Smooth muscle cell (in vitro differentiated cells): ENCODE results near the gene LSM8. TPM values are rescaled to one million over a fixed set of nuclear protein-coding genes. Genes with fewer than 3 reads are reported as not detected.
"Not testable (repeated sequence)": the region's sequence is repeated elsewhere in the genome, so short reads cannot be mapped to it uniquely, and the experiment has no call there.

Experiments used
- DNase-seq: peaks from one replicate; lab custom pipeline; 2025; ENCODE audit not compliant: unreplicated experiment; lab: John Stamatoyannopoulos, UW
- H2AFZ ChIP-seq: fragments of 200-600 bp; sonication (generic); 2 replicates; pipeline ENCODE4 v1.6.0; 2016; ENCODE audit warnings: antibody characterized with exemption, low read depth, mild to moderate bottlenecking
- H3F3A ChIP-seq: fragments of 200-600 bp; sonication (generic); 2 replicates; pipeline ENCODE4 v1.6.0; 2017; ENCODE audit warnings: antibody characterized with exemption, low read depth
- H3K27ac ChIP-seq: fragments of 200-600 bp; sonication (generic); 2 replicates; pipeline ENCODE4 v1.5.1; 2016; ENCODE audit warnings: low read depth, mild to moderate bottlenecking
- H3K27me3 ChIP-seq: fragments of 200-600 bp; sonication (generic); 2 replicates; pipeline ENCODE4 v1.6.1; 2016; ENCODE audit warnings: low read depth, mild to moderate bottlenecking
- H3K36me3 ChIP-seq: fragments of 200-600 bp; sonication (generic); 2 replicates; pipeline ENCODE4 v1.5.1; 2016; ENCODE audit warnings: low read depth
- H3K4me1 ChIP-seq: fragments of 200-600 bp; sonication (generic); 2 replicates; pipeline ENCODE4 v1.5.1; 2016; ENCODE audit warnings: low read depth
- H3K4me2 ChIP-seq: fragments of 200-600 bp; sonication (generic); 2 replicates; pipeline ENCODE4 v1.6.0; 2016; ENCODE audit warnings: mild to moderate bottlenecking
- H3K4me3 ChIP-seq: fragments of 200-600 bp; sonication (generic); 2 replicates; pipeline ENCODE4 v1.5.1; 2016; ENCODE audit warnings: mild to moderate bottlenecking
- H3K79me2 ChIP-seq: fragments of 200-600 bp; sonication (generic); 2 replicates; pipeline ENCODE4 v1.6.0; 2016; ENCODE audit warnings: low read depth, mild to moderate bottlenecking
- H3K9ac ChIP-seq: fragments of 200-600 bp; sonication (generic); 2 replicates; pipeline ENCODE4 v1.6.0; 2016; ENCODE audit warnings: low read depth
- H3K9me3 ChIP-seq: fragments of 200-600 bp; sonication (generic); replicated peaks from 2 replicates; pipeline ENCODE4 v1.5.1; 2016; ENCODE audit warnings: low read depth
- H4K20me1 ChIP-seq: fragments of 200-600 bp; sonication (generic); 2 replicates; pipeline ENCODE4 v1.6.0; 2016; ENCODE audit warnings: low read depth
- CTCF ChIP-seq: fragments of 200-600 bp; sonication (generic); IDR thresholded peaks from 2 replicates; pipeline ENCODE4 v1.5.1; 2017; ENCODE audit warnings: borderline replicate concordance, mild to moderate bottlenecking, antibody characterized with exemption; ENCODE audit not compliant: insufficient read depth, poor library complexity, severe bottlenecking
- WGBS: methylation state at CpG from one replicate; pipeline ENCODE4 v1.1.7; 2016; ENCODE audit warnings: low lambda C conversion rate; 5-methylcytosine and 5-hydroxymethylcytosine counted together
- polyA plus RNA-seq: library from polyadenylated mRNA; unstranded; fragments of >200 nt; fragmentation: Nextera tagmentation; extraction: Ambion mirVana; gene quantifications from 2 replicates; pipeline ENCODE4 v1.2.1, GENCODE V29; 2016
- total RNA-seq: library from RNA; depleted of rRNA; stranded (reverse); fragments of >200 nt; gene quantifications from 2 replicates; pipeline ENCODE4 v1.2.3, GENCODE V29; 2014

LSM8 gene
- total and polyA plus RNA-seq, 2 experiments from 2014 or later: 36.8 to 38.2 TPM

DNA sequence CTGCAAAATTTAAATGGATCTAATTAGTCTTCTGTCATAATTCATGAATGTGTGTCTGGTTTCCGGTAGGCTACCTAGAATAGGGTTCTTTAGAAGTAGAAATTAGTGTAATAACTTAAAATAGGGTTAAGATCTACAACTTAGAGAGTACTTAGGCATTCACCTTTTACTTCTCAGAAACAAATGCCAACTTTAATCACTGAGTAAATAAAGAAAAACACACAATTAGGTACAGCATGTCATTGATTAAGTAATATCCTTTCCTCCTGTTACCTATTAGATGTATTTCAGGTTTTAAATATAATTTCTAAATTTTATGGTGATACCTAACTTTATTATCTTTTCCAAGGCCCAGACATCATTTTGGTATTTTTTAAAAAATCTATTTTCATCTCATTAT lies 49.8 kb downstream of the LSM8 start:
- Histone ChIP-seq H3K79me2 (no peaks in the 10 kb centered on the region), H3K9ac (no peak overlapping the region), H3K4me1 (peaks cover 22% of the 10 kb centered on the region), H3K27ac (no peak overlapping the region), H3K4me2 (no peak overlapping the region), H3K36me3 (no peaks in the 10 kb centered on the region), H3K9me3 (no peaks in the 10 kb centered on the region), H3F3A (no peaks in the 10 kb centered on the region), H3K4me3 (no peak overlapping the region), H4K20me1 (no peaks in the 10 kb centered on the region), H3K27me3 (no peaks in the 10 kb centered on the region), H2AFZ (no peak overlapping the region)
- WGBS: 83% methylated on average over 1 of the region's 1 CpG
- DNase-seq: no peak
- no peak for TF ChIP-seq CTCF

- H3K27me3 ChIP-seq: no peaks in the 10 kb centered on the region
- H3K4me1 ChIP-seq: no peaks in the 10 kb centered on the region
- H3K36me3 ChIP-seq: no peaks in the 10 kb centered on the region
- no peak overlapping the region for H2AFZ ChIP-seq
- no peak overlapping the region for H3K27ac ChIP-seq
- H3K4me3 ChIP-seq: no peak overlapping the region
- no peaks in the 10 kb centered on the region for H3K9me3 ChIP-seq
- H3K79me2 ChIP-seq: no peaks in the 10 kb centered on the region
- H3F3A ChIP-seq: no peaks in the 10 kb centered on the region
- no peak overlapping the region for H3K9ac ChIP-seq
- no peak for DNase-seq
- TF ChIP-seq CTCF: no peak
- 85% methylated on average over 3 of the region's 3 CpGs for WGBS
- H3K4me2 ChIP-seq: no peak overlapping the region
- H4K20me1 ChIP-seq: no peaks in the 10 kb centered on the region
Measured at GRCh38 chr7:118239014-118239413, 55.0 kb downstream of the LSM8 start.

- WGBS: 89% methylated on average over 2 of the region's 2 CpGs
- H3K4me3 ChIP-seq, DNase-seq, H3K27ac ChIP-seq, H3F3A ChIP-seq, H3K9me3 ChIP-seq, H3K4me2 ChIP-seq, H3K36me3 ChIP-seq, H4K20me1 ChIP-seq, H3K4me1 ChIP-seq, H3K9ac ChIP-seq, H3K79me2 ChIP-seq, H2AFZ ChIP-seq, H3K27me3 ChIP-seq: not testable (repeated sequence)
Measured at GRCh38 chr7:118240320-118240719, 56.4 kb downstream of the LSM8 start.

Other genes starting within 250 kb of the LSM8 start
- gene ANKRD7, start 40.5 kb downstream of the LSM8 start, total RNA-seq: 0.72 TPM in 1 of 2 replicates, not detected in the other
- 0.34 and 0.41 TPM in 2 replicates for gene ANKRD7, start 40.5 kb downstream of the LSM8 start, polyA plus RNA-seq